HG03103 (cell line): ENCODE measurements around the gene SESN3.
"Not testable (repeated sequence)": the region's sequence is repeated elsewhere in the genome, so short reads cannot be mapped to it uniquely, and the experiment has no call there.

ENCODE experiments used
- ATAC-seq: cut with Tn5 transposase; IDR thresholded peaks from one replicate; pipeline ENCODE4 v1.9.1; 2021; ENCODE audit warnings: low read depth; ENCODE audit not compliant: unreplicated experiment

The SESN3 gene

GRCh38 chr11:95252586-95252985 is 21.6 kb upstream of the SESN3 start:
- ATAC-seq = no peak

GRCh38 chr11:95251896-95252295 is 20.9 kb upstream of the SESN3 start:
- ATAC-seq = not testable (repeated sequence)

DNA sequence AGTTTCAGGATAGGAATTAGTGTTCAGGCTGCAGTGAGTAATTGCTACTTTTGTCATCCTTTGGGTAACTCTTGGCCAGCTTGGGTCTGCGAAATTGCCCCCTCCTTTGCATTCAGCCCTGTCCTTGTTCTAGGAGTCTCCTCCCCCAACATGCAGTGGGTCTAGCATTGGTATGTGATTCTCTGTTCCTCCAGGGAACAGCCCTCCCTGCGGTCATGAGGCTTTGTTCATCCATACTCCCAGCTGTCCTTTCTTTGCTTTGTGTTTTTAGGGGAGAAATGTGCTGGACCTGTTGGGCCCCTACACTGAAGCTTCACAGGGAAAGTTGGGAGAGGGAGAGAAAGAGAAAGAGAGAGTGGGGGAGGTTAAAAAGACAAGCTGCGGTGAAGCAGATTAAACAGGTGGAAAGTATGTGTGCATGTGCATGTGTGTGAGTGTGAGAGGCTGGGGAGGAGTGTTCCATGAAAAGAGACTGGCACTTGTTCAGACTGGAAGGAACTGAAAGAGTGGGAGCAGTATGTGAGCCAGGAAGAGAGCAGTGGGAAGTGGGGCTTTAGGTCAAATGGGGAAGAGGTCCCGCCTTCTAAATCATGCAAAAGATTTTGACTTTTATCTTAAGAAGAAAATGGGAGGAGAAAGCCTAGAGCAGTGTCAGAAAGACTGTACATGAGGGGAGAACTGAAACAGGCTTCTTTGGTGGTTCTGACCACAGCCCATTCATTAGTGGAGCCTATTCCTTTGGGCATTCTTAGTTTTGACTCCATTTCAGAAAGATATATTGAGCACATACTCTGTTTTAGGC is 17.9 kb upstream of the SESN3 start:
- peak; percentile 86 for ATAC-seq

DNA sequence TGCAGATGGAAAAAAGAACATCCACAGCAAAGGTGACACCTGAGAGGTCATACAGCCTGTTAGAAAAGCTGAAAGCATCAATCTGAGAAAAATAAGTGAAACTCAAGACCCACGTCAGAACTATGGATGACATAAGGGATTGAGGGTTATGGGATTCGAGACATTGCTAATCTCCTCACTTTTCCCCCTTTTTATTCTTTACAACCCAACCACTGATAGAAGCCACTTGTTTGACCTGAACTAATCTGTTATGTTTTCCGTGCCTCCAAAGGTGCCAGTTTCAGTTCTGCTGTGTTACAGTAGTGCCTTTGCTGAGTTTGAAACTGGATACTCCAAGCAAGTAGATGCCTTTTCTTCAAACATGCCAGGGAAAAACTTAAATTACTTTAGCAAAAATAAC is 16.9 kb upstream of the SESN3 start:
- no peak for ATAC-seq

- no peak for ATAC-seq
Measured at GRCh38 chr11:95247127-95247684, 16.2 kb upstream of the SESN3 start.

- ATAC-seq = no peak
Measured at GRCh38 chr11:95245581-95245980, 14.6 kb upstream of the SESN3 start.

- no peak for ATAC-seq
Measured at GRCh38 chr11:95245038-95245437, 14.0 kb upstream of the SESN3 start.

DNA sequence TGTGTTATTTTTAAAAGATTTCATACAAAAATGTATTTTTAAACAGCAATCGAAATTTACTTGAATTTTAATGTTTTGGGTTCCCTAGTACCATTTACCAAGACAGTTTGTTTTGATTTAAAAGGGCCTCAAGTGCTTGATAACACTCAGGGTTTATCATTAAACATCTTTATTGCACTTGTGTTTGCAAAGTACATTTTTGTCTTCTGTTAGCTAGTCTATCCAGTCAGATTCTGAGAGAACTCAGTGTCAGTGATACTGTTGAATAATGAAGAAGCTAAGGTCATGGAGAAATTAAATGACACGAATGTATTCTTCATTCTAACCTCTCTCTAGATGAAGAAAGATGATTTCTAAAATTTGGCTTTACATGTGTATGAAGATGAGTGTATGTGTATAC is 12.7 kb upstream of the SESN3 start:
- no peak for ATAC-seq

GRCh38 chr11:95242845-95243605 is 12.0 kb upstream of the SESN3 start:
- ATAC-seq = no peak

DNA sequence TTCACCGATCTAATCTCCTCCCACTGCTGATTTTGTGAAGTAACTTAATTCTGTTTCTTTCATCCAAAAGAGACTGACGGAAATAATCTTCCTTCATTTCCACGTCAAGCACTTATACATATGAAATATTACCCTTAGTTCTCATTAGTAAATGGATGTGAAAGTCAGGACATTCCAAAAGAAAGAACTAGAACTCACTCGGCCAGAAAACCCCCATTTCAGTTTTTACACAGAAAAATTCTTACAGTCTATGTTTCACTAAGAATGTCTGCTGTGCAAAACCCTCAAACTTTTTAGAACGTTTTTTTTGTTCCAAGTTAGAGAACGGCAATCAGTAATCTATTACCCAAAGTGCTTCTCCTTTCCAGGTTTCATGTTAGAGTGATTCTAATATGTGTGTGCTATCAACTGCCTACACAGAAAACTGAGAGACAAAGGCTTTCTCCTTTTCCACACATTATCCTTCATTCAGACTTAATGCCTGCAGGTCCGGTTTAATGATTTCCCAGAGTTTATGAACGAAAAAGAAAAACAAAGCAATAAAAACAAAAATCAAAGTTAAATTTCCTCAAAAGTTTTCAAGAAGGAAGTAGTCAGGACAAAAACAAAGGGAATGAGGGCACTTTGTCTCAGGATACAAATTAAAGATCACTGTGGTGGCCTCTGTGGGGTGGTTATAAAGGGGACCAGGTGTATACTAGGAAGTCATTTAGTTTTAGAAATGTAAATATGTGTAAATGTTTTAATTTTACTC is 11.3 kb upstream of the SESN3 start:
- peak; percentile 30 for ATAC-seq

DNA sequence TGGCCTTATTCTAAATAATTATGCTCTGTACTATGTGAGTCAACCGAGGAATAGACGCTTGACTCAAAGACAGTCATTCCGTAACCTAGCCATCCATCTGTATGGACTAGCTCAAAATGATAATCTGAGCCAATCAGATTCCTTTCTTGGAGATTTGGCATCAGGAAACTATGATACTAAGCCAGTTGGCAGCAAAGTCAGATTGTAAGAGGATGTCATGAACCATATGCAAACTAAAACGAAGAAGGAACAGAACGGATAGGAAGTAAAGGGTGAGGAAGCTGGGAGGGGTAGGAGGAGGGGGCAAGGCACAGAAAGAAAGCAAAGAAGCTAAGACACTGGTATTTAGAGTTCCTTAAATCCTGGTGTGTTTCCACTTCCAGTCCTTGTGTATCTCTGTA is 10.7 kb upstream of the SESN3 start:
- ATAC-seq = peak; percentile 68

DNA sequence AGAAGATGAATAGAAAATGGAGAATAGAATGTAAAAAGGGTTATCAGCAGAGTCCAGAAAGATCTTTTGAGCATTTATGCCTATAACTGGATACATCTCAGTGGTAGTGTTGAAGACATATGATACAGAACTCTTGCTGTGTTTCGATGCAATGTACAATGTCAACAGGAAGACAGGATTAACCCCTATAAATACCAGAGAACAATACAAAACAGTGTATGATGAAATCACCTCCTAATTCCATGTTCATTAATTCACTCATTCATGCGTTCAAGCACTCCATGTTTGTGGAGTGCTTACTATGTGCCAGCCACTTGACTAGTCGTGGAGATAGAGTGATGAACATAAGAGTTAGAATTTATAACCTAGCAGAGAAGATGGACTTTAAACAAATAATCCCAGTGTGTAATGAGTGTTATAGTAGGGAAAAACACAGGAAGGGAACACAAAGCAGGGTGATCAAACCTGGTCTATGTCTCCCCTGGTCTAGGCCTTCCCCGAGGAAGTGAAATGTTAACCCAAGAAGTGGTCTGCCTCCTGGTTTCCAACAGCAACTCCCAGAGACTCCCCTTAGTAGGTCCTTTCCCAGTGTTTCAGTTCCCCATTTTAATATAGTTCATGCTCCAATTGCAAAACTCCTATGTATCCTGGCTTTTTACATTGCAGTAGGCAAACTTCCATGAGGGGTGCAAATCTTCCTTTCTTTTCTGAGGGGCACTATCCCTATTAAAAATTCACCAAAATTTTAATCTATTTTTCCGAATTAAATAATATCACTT is 9.1 kb upstream of the SESN3 start:
- ATAC-seq = no peak

DNA sequence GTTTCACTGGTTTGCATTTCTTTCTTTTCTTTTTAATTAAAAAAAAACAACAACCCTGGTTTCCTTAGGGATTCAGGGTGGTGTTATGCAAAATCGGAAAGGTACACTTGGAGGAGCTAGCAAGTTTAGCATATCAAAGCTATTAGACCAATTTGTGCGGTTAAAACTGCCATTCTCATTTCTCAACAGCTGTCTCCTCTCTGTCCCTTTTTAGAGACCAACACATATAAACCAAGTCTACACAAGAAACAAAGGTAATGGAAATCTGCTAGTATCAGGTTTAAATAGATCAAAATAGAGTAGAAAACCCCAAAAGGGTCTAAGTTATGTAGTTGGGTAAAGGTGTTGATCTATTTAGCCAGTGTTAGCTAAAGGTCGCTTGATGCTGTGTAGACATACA is 1.7 kb upstream of the SESN3 start:
- ATAC-seq = no peak

DNA sequence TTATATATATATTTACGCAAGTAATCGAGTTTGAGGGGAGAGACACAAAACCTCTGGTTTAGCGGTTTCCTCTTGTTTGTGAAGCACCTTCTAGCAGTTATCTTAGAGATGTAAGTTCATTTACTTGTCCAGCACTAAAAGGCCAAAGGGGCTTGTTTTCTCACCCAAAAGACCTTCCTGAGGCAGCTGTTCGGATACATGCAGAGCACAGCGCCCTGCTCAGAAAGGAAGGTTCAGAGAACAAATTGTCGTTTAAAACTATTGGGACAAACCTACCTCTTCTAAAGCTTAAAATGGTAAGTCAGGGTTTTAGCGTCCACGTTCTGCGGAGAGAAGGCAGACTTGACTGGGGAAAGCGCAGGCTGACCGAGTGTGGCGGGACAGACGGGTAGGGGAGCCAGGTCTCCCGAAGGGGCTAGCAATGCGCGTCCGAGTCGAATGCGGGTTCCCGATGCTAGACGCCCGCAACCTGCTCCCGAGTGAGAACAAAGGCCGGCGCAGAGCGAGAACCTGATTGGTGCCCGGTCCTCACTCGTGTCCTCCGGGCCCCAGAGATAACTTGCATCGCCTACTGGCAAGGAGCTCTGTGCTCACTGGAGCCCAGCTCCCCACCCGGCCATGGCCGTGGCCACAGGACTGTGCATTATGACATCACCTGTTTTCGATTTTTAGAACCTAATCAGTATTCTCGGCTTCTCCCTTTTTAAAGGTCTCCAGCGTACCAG is 1.0 kb upstream of the SESN3 start:
- peak; percentile 23 for ATAC-seq

DNA sequence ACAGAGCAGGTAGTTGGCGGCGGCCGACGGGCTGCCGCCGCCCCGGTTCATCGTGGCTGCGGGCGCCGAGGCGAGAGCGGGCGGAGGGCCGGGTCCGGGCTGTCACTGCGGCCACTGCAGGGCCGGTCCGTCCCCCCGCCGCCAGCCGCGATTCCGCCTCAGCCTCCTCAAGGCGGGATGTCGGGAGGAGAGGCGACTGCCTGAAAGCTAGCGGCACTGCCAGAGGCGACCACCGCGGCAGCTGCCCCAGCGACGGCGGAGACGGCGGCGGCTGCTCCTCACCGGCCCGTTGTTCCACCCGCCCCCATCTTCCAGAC is 234 bp downstream of the SESN3 start:
- peak; percentile 10 for ATAC-seq

DNA sequence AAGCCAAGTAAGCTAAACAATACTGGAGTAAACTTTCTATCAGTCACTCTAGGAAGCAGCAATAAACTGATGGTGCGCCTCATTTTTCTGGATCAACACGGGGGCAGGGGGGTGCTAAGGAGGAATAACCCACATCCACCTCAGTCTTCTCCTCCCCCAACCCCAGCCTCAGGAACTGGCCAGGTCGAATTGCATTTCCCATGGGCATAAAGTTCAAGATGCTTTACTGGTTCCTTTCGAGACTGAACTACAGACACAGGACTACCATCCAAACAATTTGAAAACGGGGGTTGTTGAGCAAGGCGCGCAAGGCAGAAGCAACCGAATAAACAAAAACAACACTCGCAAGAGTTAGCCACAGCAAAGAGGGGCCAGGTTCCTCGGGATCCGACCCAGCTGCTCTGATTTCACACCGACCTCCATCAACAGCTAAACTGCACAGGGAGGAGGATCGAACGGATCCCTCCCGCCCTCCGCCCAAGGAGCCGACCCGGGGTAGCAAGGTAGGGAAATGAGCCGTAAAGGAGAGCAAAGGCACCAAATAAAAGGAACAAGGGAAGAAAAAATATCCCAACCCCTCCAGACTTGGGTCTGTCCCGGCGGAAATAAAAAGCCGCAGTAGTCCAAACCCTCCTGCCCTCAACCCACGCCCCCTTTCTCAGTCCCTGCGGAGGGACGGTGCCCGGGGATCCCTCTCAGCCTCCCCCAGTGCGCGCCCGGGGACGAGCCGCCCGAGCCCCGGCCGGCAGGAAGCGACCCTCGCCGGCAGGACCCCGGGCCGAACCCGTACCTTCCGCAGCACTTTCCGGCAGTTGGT is 801 bp downstream of the SESN3 start:
- no peak for ATAC-seq

DNA sequence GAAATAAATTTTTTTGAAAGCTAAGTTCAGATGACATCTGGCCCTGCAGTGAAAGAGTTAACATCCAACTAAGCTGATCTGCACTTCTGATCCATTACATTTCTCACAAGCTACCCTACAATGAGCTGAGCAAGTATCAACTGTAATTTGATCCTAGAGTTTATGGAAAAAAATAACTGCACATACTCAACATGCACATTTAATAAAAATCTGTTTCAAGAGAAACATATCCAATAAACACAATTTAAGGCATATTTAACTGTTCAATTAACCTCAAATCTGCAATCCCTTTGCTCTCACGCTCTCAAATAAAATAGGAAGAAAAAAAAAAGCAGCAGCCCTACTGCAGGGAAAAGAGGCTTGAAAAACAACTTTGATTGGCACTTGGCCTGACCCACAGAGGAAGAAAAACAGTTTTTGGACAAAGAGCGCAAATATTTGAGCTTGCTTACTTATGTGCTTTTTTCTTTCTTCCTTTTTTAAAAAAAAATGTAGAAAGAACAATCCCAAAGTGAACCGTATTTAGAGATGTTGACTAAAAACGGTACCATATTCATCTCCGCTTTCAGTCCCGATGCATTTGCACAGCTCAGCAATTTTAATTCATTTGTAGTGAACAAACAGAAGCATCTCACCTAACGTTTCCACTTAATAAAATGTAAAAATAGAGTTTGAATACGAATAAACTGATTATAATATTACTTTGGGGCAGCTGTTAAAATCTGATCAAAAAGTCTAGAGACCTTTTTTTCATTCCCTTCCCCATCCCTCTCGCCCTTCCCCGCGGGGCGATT is 1.6 kb downstream of the SESN3 start:
- ATAC-seq = no peak

GRCh38 chr11:95228081-95228749 is 2.8 kb downstream of the SESN3 start:
- ATAC-seq = no peak
